ENCODE results near the gene C2orf76.
A peak's percentile ranks its signal among the peaks of the same experiment; 100 is the strongest.

Gene C2orf76

DNA sequence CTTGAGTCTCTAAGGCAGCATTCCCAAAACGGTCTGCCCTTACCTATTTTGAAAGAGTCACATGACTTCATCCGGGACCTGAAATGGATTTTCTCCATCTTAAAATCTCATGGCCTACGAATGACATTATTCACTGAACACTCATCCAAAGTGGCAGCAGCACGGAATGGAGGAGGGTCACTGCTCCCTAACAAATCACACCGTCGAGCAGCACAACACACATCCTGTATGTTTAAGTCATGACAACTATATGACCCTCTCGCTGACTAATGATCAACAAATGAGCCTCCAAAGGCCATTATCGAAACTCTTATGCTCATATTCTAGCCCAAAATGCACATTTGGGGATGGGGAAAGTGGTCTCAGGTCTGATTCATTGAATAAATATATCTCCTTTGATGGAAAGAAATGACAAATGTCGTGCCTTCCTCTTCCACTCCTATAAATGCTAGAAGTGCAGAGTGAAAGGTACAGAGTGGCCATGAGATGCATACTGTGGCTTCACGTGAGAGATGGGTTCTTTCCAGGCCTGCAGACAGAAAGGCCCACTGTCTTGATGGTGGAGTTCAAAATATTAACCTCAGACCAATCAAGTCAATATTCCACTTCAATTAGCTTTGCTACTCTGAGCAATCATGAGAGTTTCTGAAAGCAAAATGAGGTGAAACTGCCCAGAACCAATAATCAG is 70.8 kb downstream of the C2orf76 start:
- H3K9me3 ChIP-seq (ENCODE audit: control insufficient read depth, insufficient read depth, low read length), result no peaks in the 10 kb centered on the region
- no peak overlapping the region for H3K4me3 ChIP-seq (ENCODE audit: low read length)
- no peak overlapping the region for H3K27ac ChIP-seq (ENCODE audit: low read length)
- no CpG with 5 or more reads among the region's 10 CpGs for WGBS (ENCODE audit: insufficient coverage, insufficient read length)
- no peaks in the 10 kb centered on the region for H3K27me3 ChIP-seq (ENCODE audit: control insufficient read depth, insufficient read depth, low read length)
- H3K4me1 ChIP-seq (ENCODE audit: control insufficient read depth, insufficient read depth, low read length), result no peaks in the 10 kb centered on the region
- DNase-seq (ENCODE audit: low read depth, low spot score), result no peak
- no peaks in the 10 kb centered on the region for H3K36me3 ChIP-seq (ENCODE audit: control insufficient read depth, insufficient read depth, low read length)

DNA sequence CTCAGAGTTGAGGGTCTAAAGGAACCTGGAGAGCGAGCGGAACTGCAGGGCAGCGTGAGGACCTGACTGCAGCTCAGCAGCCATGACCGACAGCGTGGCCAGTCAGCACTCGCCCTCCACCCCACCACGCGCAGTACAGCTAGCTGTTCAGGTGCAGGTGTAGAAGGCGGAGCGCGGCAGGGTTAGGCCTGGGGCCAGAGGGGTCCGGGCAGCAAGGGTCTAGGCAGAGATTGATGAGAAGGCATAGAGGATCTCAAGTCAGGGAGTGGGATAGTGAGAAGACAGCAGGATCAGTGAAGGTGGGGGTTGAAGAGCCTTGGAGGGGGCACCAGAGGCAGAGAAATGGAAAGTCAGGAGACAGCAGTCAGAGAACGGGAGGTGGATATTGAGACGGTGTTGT is 72.0 kb downstream of the C2orf76 start:
- H3K4me1 ChIP-seq (ENCODE audit: control insufficient read depth, insufficient read depth, low read length), result no peaks in the 10 kb centered on the region
- DNase-seq (ENCODE audit: low read depth, low spot score), result no peak
- H3K36me3 ChIP-seq (ENCODE audit: control insufficient read depth, insufficient read depth, low read length), result no peaks in the 10 kb centered on the region
- H3K9me3 ChIP-seq (ENCODE audit: control insufficient read depth, insufficient read depth, low read length), result no peaks in the 10 kb centered on the region
- H3K4me3 ChIP-seq (ENCODE audit: low read length), result no peak overlapping the region
- WGBS (ENCODE audit: insufficient coverage, insufficient read length), result no CpG with 5 or more reads among the region's 14 CpGs
- H3K27me3 ChIP-seq (ENCODE audit: control insufficient read depth, insufficient read depth, low read length), result no peaks in the 10 kb centered on the region
- no peak overlapping the region for H3K27ac ChIP-seq (ENCODE audit: low read length)

GRCh38 chr2:119293900-119294299 is 72.7 kb downstream of the C2orf76 start:
- Histone ChIP-seq H3K27me3 (ENCODE audit: control insufficient read depth, insufficient read depth, low read length) (no peaks in the 10 kb centered on the region), H3K27ac (ENCODE audit: low read length) (no peak overlapping the region), H3K4me1 (ENCODE audit: control insufficient read depth, insufficient read depth, low read length) (no peaks in the 10 kb centered on the region), H3K4me3 (ENCODE audit: low read length) (no peak overlapping the region), H3K9me3 (ENCODE audit: control insufficient read depth, insufficient read depth, low read length) (no peaks in the 10 kb centered on the region), H3K36me3 (ENCODE audit: control insufficient read depth, insufficient read depth, low read length) (no peaks in the 10 kb centered on the region)
- no peak for DNase-seq (ENCODE audit: low read depth, low spot score)
- WGBS (ENCODE audit: insufficient coverage, insufficient read length), result no CpG with 5 or more reads among the region's 7 CpGs

DNA sequence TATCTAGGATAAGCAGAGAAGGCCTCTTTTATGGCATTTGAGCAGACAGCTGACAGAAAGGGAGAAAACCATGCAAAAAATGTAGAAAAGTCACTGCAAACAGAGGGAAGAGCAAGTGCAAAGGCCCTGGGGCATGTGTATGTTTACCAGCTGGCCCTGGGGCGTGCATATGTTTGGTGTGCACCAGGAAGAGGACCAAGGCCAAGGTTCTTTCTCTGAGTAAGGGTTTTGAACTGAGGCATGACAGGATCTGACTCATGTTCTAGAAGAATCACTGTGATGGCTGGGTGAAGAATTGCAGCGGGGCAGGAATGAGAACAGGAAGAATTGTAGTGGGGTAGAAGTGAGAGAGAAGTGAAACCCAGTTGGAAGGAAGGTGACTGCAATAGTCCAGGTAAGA is 73.4 kb downstream of the C2orf76 start:
- H3K36me3 ChIP-seq (ENCODE audit: control insufficient read depth, insufficient read depth, low read length), result no peaks in the 10 kb centered on the region
- no peak overlapping the region for H3K4me3 ChIP-seq (ENCODE audit: low read length)
- WGBS (ENCODE audit: insufficient coverage, insufficient read length), result 100% methylated on average over 1 of the region's 2 CpGs

DNA sequence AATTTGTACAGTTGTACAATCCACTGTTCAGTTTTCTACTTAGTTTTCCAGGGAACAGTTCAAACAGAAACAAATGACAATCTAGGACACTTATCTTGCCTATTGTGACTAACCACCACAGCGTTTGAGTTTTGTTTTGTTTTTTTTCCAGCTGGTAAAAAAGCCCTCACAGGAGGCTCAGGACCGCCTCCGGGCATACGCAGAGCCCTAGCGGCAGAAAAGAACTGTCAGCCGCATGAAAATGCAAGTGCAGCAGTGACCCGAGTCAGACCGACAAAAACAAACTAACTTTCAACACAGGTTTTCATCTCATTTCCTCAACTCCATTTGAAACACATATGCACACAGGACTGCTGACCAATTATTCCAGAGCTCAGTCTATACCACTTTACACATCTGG is 74.4 kb downstream of the C2orf76 start:
- H3K27ac ChIP-seq (ENCODE audit: low read length), result no peak overlapping the region
- no peaks in the 10 kb centered on the region for H3K27me3 ChIP-seq (ENCODE audit: control insufficient read depth, insufficient read depth, low read length)
- H3K36me3 ChIP-seq (ENCODE audit: control insufficient read depth, insufficient read depth, low read length), result no peaks in the 10 kb centered on the region
- WGBS (ENCODE audit: insufficient coverage, insufficient read length), result no CpG with 5 or more reads among the region's 8 CpGs
- no peaks in the 10 kb centered on the region for H3K9me3 ChIP-seq (ENCODE audit: control insufficient read depth, insufficient read depth, low read length)
- no peaks in the 10 kb centered on the region for H3K4me1 ChIP-seq (ENCODE audit: control insufficient read depth, insufficient read depth, low read length)
- no peak overlapping the region for H3K4me3 ChIP-seq (ENCODE audit: low read length)
- DNase-seq (ENCODE audit: low read depth, low spot score), result no peak

More for the DNA sequence above, 73.4 kb downstream of the C2orf76 start:
- no peaks in the 10 kb centered on the region for H3K4me1 ChIP-seq (ENCODE audit: control insufficient read depth, insufficient read depth, low read length)
- H3K27me3 ChIP-seq (ENCODE audit: control insufficient read depth, insufficient read depth, low read length), result no peaks in the 10 kb centered on the region
- H3K9me3 ChIP-seq (ENCODE audit: control insufficient read depth, insufficient read depth, low read length), result no peaks in the 10 kb centered on the region
- no peak for DNase-seq (ENCODE audit: low read depth, low spot score)
- no peak overlapping the region for H3K27ac ChIP-seq (ENCODE audit: low read length)

DNA sequence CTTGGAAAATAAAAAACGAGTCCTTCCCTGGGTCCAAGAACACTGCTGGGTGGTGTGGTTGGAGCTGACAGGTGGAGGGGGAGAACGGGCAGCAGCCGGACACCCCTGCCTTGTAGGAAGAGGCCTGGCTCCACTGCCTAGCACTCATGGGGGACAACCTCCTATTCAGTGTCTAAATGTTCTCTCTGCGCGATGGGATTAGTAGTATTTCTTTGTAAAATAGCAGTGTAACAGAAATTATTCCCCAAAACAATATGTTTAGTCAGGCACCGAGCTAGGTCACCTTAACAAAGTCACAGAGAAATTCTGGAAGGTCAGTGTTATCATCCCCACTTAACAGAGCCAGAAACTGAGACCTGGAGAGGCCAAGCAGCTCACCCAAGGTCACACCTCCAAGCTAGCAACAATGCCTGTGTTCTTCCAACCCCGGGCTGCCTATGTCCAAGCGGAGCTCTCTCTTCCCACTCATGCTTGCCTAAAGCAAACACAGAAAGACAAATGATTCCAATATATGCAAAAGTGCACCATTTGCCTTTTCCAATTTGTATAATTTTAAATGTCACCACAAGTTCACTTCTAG is 75.0 kb downstream of the C2orf76 start:
- WGBS (ENCODE audit: insufficient coverage, insufficient read length), result no CpG with 5 or more reads among the region's 8 CpGs

DNA sequence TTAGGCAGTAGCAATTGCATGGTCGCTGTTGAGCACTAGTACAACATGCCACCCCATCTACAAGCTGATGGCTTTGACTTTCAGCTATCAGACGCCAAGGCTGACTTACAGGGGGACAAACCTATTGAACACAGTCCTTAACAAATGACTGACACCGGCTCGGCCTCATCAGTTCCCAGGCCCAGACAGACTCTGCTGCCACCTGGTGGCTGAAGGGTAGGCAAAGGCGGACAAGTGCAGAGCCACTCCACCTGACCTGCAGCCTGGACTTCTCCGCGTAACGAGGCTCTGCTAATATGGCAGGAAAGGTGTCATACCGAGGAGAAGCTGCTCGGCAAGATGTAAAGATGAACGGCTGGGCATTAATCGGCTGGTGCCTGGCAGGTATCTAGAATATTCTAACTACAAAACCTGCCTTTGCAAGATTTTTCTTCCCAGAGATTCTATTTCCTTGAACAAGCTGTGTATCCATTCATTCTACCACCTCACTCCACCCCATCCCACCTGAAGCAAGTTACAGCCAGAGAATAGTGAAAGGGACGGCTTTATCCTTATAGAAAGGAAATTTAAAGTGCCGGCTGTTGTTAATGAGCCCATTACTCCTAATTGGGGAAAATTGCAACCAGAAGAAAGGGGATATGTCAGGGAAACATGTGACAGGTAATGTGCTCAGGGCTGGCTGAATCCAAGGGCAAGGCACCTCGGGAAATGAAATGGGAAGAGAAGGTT is 75.6 kb downstream of the C2orf76 start:
- H3K9me3 ChIP-seq (ENCODE audit: control insufficient read depth, insufficient read depth, low read length), result no peaks in the 10 kb centered on the region
- no peaks in the 10 kb centered on the region for H3K4me1 ChIP-seq (ENCODE audit: control insufficient read depth, insufficient read depth, low read length)
- no peak overlapping the region for H3K4me3 ChIP-seq (ENCODE audit: low read length)
- peak; percentile 70 for DNase-seq (ENCODE audit: low read depth, low spot score)
- H3K27me3 ChIP-seq (ENCODE audit: control insufficient read depth, insufficient read depth, low read length), result no peaks in the 10 kb centered on the region
- no peak overlapping the region for H3K27ac ChIP-seq (ENCODE audit: low read length)
- H3K36me3 ChIP-seq (ENCODE audit: control insufficient read depth, insufficient read depth, low read length), result no peaks in the 10 kb centered on the region
- WGBS (ENCODE audit: insufficient coverage, insufficient read length), result no CpG with 5 or more reads among the region's 15 CpGs

More for the DNA sequence above, 75.0 kb downstream of the C2orf76 start:
- no peak overlapping the region for H3K27ac ChIP-seq (ENCODE audit: low read length)
- no peaks in the 10 kb centered on the region for H3K36me3 ChIP-seq (ENCODE audit: control insufficient read depth, insufficient read depth, low read length)
- DNase-seq (ENCODE audit: low read depth, low spot score), result no peak
- no peak overlapping the region for H3K4me3 ChIP-seq (ENCODE audit: low read length)
- H3K27me3 ChIP-seq (ENCODE audit: control insufficient read depth, insufficient read depth, low read length), result no peaks in the 10 kb centered on the region
- no peaks in the 10 kb centered on the region for H3K4me1 ChIP-seq (ENCODE audit: control insufficient read depth, insufficient read depth, low read length)
- H3K9me3 ChIP-seq (ENCODE audit: control insufficient read depth, insufficient read depth, low read length), result no peaks in the 10 kb centered on the region

DNA sequence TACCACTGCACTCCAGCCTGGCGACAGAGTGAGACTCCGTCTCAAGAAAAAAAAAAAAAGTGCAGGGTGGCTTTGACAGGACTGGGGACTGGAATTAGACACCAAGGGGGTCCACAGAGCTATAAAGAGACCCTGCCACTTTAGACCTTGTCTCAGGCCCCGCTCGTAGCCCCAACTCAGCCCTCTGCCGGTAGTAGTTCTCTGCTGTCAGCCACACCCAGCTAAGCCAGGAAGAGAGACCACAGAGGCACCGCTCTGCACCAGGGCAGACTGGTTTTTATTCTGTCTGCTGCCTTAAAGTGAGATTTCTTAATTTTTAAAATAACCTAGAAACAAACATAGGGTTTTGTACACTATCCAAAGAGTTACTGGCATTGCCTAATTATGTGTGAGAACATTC is 77.0 kb downstream of the C2orf76 start:
- Histone ChIP-seq H3K27ac (ENCODE audit: low read length) (no peak overlapping the region), H3K9me3 (ENCODE audit: control insufficient read depth, insufficient read depth, low read length) (no peaks in the 10 kb centered on the region), H3K27me3 (ENCODE audit: control insufficient read depth, insufficient read depth, low read length) (no peaks in the 10 kb centered on the region), H3K36me3 (ENCODE audit: control insufficient read depth, insufficient read depth, low read length) (no peaks in the 10 kb centered on the region), H3K4me3 (ENCODE audit: low read length) (no peak overlapping the region), H3K4me1 (ENCODE audit: control insufficient read depth, insufficient read depth, low read length) (no peaks in the 10 kb centered on the region)
- no CpG with 5 or more reads among the region's 6 CpGs for WGBS (ENCODE audit: insufficient coverage, insufficient read length)
- no peak for DNase-seq (ENCODE audit: low read depth, low spot score)

- no peaks in the 10 kb centered on the region for H3K4me1 ChIP-seq (ENCODE audit: control insufficient read depth, insufficient read depth, low read length)
- H3K4me3 ChIP-seq (ENCODE audit: low read length), result no peak overlapping the region
- no peak for DNase-seq (ENCODE audit: low read depth, low spot score)
- H3K9me3 ChIP-seq (ENCODE audit: control insufficient read depth, insufficient read depth, low read length), result no peaks in the 10 kb centered on the region
- whole genome bisulfite sequencing (ENCODE audit: insufficient coverage, insufficient read length), result no CpG with 5 or more reads among the region's 11 CpGs
- no peak overlapping the region for H3K27ac ChIP-seq (ENCODE audit: low read length)
- no peaks in the 10 kb centered on the region for H3K27me3 ChIP-seq (ENCODE audit: control insufficient read depth, insufficient read depth, low read length)
- H3K36me3 ChIP-seq (ENCODE audit: control insufficient read depth, insufficient read depth, low read length), result no peaks in the 10 kb centered on the region
Observed at GRCh38 chr2:119289093-119289492, 77.5 kb downstream of the C2orf76 start.

DNA sequence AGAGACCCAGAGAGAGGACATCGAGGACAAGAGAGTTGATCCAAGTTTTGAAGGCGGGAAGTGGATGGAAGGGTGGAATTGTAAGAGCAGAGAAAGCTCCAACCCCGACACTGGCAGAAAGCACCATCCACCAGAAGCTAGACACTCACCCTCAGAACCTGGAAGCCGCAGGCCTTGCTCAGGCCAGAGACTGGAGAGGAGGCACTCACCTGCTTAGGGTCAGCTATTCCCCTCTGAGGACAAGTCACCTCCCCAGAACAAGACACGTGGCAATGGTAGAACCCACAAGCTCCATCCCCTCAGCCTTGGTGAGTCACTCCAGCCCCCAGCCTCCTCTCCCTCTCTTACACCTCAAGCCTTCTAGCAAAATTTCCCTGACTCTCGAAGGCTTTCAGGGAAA is 78.1 kb downstream of the C2orf76 start:
- Histone ChIP-seq H3K36me3 (ENCODE audit: control insufficient read depth, insufficient read depth, low read length) (no peaks in the 10 kb centered on the region), H3K4me3 (ENCODE audit: low read length) (no peak overlapping the region), H3K9me3 (ENCODE audit: control insufficient read depth, insufficient read depth, low read length) (no peaks in the 10 kb centered on the region), H3K27ac (ENCODE audit: low read length) (no peak overlapping the region), H3K27me3 (ENCODE audit: control insufficient read depth, insufficient read depth, low read length) (no peaks in the 10 kb centered on the region), H3K4me1 (ENCODE audit: control insufficient read depth, insufficient read depth, low read length) (no peaks in the 10 kb centered on the region)
- no peak for DNase-seq (ENCODE audit: low read depth, low spot score)
- WGBS (ENCODE audit: insufficient coverage, insufficient read length), result no CpG with 5 or more reads among the region's 6 CpGs
